ENCODE data around the gene IFT25. TPM values are rescaled to one million over a fixed set of nuclear protein-coding genes. Genes with fewer than 3 reads are reported as not detected.

Gene IFT25
- total RNA-seq, 1 donor from 2014 or later = 11.1 TPM

DNA sequence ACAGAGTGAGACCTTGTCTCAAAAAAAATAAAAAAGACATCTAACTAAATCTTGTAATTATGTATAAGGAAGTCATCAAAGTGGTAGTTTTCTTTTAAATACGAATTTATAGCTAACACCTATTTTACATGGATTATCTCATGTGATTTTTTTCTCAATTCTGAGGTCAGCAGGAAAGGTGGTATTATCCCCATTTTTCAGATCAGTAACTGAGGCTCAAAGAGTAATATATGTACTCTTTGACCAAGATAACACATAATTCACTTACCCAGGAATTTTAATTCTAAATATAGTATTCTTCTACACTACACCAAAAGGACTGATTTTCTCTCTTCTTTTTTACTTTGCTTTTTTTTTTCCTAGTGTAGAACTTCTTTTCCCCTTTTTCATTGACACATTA, 9.1 kb downstream of the IFT25 start:
- no peak for DNase-seq (ENCODE audit: low spot score)
- intact Hi-C loops (cut with DNase I) = no loop called here

DNA sequence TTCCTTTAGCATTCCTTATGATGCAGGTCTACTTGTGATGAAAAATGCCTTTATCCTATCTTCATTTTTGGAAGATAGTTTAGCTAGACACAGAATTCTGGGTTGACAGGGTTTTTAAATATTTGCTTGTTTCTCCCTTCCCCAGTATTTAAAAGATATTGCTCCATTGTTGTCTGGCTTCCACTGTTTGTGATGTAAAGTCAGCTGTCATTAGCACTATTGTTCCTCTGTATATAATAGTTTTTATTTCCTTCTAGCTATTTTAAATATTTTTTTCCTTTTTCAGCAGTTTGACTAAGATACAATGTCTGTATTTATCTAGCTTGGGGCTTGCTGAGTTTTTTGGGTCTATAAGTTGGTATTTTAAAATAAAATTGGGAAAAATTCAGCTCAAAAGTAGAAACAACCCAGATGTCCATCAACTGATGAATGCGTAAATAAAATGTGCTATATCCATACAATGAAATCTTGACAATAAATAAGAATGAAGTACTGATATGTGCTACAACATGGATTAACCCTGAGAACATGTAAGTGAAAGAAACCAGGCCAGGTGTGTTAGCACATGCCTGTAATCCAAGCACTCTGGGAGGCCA, 11.2 kb downstream of the IFT25 start:
- intact Hi-C loops (cut with DNase I) = no loop called here
- DNase-seq (ENCODE audit: low spot score) = no peak

DNA sequence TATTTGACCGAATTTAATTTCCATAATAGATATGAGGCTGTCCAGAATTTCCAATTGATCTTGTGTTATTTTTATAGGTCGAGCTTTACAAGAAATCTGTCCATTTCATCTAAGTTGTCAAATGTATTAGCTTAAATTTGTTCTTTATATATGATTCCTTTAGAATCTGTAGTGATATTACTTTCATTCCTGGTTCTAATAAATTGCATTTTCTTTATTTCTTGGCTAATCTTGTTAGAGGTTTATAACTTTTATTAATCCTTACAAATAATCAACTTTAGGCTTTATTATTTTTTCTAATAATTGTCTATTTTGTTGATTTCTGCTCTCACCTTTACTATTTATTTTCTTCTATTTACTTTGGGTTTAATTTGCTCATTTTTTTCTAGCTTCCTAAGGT, 14.0 kb downstream of the IFT25 start:
- no peak for DNase-seq (ENCODE audit: low spot score)
- intact Hi-C loops (cut with DNase I) = no loop called here

DNA sequence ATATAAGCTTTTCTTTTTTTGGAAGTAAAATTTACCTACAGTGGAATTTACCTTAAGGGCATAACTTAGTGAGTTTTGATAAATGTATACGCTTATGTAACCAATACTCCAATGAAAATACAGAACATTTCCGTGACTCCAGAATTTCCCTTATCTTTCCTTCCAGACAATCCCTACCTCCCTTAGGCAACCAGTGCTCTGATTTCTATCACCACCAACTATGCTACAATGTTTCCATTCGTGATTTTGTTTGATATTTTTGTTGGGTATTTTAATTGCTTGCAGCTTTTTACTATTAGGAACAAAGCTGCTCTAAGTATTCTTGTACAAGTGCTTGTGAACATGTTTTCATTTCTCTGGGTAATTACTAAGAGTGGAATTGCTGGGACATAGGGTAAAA, 14.6 kb downstream of the IFT25 start:
- intact Hi-C loops (cut with DNase I) = no loop called here
- no peak for DNase-seq (ENCODE audit: low spot score)

DNA sequence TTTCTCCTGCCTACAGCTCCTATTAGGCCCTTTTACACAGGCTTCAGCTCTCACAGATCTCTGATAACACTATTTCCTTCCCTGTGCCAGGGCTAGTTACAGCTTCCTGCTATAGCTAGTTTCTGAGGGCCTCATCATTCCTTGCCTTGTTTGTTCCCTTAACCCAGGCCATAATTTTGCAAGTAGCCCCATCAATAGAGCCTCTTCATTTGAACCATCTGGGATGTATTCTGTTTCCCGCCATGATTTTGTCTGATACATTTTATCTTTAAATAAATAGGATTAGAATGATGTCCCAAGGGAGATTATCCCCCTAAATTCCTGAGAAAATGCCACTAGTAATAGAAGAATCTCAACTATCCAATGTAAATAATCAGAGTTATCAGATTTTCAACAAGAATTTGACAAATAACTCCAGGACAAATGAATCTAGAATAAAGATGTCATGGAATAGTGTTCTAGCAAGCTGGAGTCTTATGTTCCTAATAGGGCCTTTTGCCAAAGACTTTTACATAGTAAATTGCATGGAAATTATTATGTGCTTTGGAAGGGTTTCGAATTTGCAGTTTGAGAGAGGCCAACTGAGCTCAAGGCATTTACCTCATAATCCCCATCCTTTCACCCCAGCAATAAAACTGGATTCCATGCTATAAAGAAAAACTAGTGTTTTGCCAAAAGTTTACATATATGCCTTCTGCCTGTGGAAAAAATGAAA, 16.1 kb downstream of the IFT25 start:
- intact Hi-C loops (cut with DNase I) = no loop called here

DNA sequence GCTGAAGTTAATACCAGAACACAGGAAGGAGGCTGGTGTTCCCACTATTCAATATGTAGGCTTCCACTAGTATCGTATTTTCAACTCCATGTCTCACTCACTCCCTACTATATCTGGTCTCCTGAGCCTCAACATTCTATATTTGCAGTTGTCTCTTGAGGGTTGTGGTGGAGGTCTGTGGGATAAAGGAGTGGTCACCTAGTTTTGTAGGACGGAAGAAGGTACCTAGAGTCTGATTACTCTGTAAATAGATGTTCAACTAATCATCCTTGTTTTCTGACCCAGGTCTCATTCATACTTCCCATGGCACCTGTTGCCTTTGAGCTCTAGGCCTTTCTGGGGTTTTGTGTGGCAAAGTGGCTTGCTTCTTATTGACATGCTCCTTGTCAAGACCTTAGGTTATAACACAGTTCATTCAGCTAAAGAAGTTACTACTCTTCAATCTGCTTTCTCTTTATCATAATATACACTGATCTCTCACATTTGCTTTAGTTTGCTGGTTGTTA, 18.1 kb downstream of the IFT25 start:
- intact Hi-C loops (cut with DNase I) = no loop called here
- no peak for DNase-seq (ENCODE audit: low spot score)

More for the DNA sequence above, 16.1 kb downstream of the IFT25 start:
- no peak for DNase-seq (ENCODE audit: low spot score)

DNA sequence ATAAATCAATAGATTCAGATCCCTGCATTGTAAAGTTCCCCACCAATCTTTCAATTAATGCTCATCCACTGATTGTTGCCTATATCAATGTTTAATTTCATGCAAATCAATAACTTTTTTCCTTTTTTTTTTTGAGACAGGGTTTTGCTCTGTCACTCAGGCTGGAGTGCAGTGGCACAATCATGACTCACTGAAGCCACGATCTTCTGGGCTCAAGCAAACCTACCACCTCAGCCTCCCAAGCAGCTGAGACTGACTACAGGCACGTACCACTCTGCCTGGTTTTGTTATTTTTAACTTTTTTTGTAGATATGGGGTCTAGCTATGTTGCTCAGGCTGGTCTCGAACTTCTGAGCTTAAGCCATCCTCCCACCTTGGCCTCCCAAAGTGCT, 25.8 kb downstream of the IFT25 start:
- intact Hi-C loops (cut with DNase I) = no loop called here
- no peak for DNase-seq (ENCODE audit: low spot score)

DNA sequence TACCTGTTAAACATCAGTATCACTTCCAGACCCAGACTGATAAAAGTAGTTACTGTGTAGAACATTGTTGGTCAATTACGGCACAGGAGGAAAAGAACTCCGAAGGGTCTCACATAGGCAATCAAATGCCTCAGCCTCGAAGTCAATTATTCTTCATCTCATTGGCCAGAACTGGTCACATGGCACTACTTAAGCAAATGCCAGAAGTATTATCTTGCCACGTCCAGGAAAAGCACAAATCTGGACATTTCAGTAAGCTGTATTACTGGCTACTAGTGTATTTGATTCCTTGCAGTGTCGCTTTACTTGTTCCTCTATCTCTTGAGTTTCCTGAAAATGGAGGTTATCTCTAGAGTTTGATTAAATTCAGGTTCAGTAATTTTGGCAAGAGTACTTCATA, 27.2 kb downstream of the IFT25 start:
- intact Hi-C loops (cut with DNase I) = no loop called here
- DNase-seq (ENCODE audit: low spot score) = no peak

DNA sequence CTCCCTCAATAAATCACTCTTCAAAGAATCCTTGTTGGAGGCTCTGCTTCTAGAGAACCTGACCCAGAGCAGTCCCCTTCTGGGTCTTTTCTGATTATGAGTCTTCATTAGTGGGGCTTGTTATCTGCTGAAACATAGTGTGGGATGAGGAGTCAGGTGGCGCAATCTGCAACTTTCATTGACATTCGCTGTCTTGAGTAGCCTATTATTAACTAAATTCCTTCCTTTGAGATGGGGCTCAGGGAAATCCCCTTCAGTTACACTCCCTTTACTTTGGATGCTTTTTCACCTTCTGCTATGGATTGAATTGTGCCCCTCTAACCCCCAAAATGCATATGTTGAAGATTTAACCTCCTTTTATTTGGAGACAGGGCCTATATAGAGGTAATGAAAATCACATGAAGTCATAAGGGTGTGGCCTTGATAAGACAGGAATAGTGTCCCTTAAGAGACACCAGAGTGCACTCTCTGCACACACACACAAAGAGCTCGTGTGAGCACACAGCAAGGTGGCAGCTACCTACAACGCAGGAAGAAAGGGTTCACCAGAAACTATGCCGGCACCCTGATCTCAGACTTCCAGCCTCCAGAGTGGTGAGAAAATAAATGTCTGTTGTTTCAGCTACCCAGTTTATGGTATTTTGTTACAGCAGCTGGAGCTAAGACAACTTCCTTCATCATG, 32.0 kb downstream of the IFT25 start:
- intact Hi-C loops (cut with DNase I) = no loop called here
- DNase-seq (ENCODE audit: low spot score) = no peak

DNA sequence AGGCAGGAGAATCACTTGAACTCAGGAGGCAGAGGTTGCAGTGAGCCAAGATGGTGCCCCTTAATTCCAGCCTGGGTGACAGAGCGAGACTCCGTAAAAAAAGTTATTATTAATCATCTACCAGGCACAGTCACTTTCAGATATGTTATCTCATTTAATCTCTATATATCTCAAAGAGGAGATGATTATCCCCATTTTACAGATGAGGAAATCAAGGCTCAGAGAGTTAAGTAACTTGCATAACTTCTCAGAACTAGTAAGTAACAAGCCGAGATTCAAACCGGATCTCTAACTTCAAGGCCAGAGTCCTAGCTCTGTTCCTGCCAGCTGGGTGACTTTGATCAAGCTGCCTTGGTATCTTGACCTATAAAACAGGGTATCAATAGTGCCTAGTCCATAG, 34.1 kb downstream of the IFT25 start:
- intact Hi-C loops (cut with DNase I) = no loop called here

DNA sequence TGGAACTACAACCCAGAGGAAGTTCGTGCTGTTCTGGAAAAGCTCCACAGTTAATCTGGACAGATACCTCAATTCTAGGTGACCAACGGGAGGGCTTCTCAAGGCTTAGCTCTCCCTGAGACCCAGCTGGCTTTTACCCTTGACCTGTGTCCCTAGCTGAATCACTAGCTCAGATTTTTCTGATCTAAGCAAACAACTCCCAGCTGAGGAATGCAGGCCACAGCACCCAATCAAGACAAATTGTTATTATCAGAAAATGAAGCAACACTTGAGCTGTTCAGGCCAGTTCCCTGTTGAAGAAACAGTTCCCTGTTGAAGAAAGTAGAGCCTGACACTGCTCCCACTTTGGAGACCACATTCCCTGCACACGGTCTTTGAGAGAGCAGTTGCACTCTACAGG, 35.6 kb downstream of the IFT25 start:
- DNase-seq (ENCODE audit: low spot score) = no peak
- intact Hi-C loops (cut with DNase I) = no loop called here

More for the DNA sequence above, 34.1 kb downstream of the IFT25 start:
- DNase-seq (ENCODE audit: low spot score) = no peak

DNA sequence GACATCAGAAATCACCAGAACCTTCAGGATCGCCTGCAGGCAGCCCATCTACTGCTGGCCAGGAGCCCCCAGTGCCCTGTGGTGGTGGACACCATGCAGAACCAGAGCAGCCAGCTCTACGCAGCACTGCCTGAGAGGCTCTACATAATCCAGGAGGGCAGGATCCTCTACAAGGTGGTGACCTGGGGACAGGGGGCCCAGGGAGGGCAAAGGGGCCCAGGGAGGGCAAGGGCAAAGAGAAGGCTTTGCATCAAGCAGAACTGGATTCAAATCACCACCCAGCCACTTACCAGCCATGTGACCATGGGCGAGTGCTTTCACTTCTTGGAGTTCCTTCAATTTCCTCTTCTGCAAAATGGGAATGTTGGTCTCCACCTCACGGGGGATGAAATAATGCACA, 39.4 kb downstream of the IFT25 start:
- intact Hi-C loops (cut with DNase I) = no loop called here
- DNase-seq (ENCODE audit: low spot score) = no peak

DNA sequence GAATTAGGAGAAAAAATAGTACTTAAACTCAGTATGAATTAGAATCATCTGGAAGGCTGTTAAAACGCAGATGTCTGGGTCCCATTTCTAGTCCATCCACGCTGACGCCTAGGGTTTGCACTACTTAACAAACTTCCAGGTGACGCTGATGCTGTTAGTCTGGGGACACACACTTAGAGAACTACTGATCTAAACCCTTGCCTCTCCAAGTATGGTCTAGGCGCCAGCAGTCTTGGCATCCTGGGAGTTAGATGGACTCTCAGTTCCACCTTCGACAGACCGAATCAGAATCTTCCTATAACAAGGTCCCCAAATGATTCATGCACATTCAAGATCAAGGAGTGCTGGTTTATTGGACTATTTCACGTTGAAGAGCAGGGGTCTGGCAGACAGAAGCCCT, 40.0 kb downstream of the IFT25 start:
- intact Hi-C loops (cut with DNase I) = no loop called here
- no peak for DNase-seq (ENCODE audit: low spot score)

DNA sequence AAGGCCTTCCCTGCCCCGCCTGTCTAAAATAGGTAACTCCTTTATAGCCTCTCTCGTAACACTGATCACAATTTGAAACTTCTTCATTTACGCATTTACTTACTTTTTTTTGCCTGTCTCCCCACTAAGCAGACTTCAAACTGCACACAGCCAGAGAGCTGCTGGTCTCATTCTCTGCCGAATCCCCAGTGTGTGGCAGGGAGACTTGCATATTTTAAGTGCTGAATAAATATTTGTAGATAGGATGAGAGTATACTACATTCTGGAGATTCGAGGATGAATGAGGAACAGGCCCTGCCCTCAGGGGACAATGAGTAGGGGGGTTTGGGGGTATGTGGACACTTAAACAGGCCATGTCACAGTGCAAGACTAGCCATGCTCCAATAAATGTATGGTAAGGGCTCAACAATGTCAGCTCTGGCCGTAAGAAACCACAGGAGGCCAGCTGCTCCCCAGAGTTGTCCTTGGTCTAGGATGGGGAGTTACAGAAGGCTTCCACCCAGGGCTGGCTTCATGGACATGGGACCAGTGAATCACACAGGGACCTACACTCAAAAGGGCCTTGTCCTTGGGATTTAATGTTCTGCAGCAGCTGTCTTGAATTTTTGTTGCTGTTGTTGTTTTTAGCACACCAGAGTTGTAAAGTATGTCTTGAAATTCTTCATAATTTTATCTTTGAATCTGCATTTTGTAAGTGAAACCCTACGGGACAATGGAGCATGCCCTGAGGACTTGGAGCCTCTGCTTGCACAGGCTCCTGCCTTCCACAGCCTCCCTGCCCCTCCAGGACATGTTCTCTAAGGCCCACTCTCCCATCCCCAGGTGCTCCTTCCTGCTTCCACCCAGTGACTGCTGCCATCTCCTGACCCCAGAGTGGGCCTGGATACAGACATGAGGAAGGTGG, 43.0 kb downstream of the IFT25 start:
- no peak for DNase-seq (ENCODE audit: low spot score)
- intact Hi-C loops (cut with DNase I) = no loop called here

DNA sequence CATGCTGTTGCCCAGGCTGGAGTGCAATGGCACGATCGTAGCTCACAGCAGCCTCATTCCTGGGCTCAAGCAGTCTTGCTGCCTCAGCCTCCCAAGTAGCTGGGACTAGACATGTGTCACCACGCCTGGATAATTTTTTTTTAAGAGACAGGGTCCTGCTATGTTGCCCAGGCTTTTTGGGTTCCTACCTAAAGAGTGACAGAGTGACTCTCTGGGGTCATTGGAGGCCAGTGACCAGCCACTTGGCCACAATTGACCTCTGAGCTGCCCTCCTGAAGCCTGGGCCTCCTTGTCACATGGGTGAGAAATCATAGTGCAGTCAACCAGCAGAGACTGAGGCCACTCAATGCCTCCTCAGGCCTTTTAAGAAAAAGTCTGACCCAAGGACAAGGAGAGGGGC, 45.8 kb downstream of the IFT25 start:
- intact Hi-C loops (cut with DNase I) = no loop called here
- no peak for DNase-seq (ENCODE audit: low spot score)

DNA sequence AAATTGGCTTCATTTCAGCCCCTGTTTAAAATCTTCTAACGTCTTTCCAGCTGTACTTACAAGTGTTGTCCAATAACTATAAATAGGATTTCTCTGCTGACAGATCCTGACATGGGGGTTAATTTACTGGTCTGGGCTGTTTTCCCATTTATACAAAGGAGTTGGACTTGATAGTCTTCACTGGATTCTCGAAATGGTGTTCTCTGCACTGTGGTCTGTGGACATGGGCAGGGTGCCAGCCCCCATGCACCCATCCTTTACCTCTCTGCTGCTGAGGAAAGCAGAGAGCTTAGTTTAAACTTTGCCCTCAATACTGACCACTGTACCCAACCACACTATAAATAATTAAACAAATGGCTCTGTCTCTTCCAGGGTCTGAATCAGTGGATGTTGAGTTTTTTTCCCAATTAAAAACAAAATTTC, 46.3 kb downstream of the IFT25 start:
- DNase-seq (ENCODE audit: low spot score) = no peak

DNA sequence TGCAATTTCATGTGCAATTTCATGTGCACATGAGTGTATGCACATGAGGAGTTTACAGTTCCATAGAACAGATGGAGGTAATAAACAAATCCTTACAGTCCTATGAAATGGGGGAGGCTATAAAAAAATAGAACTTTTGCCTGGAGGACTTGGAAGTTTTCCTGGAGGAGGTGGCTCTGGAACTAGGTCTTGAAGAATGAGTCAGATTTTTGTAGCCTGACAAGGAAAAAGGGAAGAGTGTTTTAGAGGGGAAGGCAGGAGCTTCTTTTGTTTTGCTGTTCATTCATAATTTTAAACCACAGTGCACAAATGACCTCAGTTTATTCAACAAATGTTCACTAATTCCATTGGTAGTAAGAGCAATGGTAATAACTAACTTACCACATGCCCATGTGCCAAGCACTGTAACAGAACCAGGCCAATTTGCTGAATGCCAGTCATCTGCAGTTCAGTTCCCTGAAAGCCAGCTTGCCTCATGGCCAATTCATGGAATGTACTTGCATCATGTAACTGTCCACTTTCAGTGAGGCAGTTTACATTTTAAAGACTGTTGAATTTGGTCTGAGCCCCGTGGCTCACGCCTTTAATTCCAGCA, 48.8 kb downstream of the IFT25 start:
- intact Hi-C loops (cut with DNase I) = no loop called here
- no peak for DNase-seq (ENCODE audit: low spot score)

More for the DNA sequence above, 46.3 kb downstream of the IFT25 start:
- intact Hi-C loops (cut with DNase I) = no loop called here

DNA sequence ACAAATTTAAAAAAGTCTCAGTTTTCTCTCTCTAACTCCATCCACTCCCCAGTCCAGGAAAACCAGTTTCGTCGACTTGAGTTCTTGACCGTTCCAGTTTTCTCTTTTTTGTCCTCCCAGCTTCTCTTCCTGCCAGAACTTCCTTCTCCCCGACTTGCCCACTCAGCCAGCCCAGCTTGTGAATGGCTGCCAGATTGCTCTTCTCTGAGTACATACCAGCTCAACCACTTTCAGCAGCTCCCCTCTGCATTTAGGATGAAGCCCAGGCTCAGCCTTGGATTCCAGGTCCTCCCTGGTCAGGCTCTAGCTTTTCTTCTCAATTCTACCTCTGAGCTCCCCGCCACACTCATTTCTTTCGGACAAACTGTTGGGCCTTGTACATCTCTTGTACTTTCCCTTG, 50.1 kb downstream of the IFT25 start:
- DNase-seq (ENCODE audit: low spot score) = no peak
- intact Hi-C loops (cut with DNase I) = no loop called here

DNA sequence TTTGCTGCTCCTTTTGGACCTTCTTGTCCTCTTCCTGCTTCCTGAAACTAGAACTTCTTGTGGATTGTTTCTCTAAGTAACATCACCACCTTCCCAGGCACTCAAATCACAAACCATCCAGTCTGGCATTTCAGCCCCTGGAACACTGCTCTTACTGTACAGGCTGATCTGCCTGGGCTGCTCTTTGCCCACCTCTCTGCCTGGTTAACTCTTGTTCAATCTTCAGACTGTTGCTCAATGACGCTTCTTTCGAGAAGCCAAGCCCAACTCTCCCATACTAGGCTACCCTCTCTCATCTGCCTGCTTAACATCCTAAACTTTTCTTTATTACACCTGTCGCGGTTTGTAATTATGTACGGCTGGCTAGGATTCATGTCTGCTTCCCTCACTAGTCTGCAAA, 50.9 kb downstream of the IFT25 start:
- DNase-seq (ENCODE audit: low spot score) = no peak
- intact Hi-C loops (cut with DNase I) = no loop called here
